ENCODE measurements around the gene TK1.

TK1 gene

DNA sequence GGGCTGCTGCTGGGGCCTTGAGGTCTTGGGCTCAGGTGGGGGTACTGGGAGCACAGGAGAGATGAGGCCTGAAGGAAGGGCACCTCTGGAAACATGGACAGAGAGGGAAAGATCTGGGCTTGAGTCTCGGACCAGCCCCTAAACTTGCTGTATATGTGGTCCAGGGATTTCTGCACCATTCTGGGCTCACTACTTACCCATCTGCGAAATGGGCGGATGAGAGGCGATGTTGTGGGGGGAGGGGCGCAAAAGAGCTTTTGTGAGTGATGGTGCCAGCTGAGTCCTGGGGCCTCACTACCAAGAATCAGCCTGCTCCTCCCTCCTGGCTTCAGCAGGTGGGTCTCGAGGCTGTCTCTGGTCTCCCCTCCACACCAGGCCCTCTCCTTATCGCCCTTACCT, 40.4 kb downstream of the TK1 start:
- no peak for DNase-seq (ENCODE audit: low read depth)
- H3K4me3 ChIP-seq (ENCODE audit: low read depth, low read length) = no peak overlapping the region
- TF ChIP-seq, protein P1, sequence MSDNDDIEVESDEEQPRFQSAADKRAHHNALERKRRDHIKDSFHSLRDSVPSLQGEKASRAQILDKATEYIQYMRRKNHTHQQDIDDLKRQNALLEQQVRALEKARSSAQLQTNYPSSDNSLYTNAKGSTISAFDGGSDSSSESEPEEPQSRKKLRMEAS (IDR thresholded peaks at IDR 0.05; ENCODE audit: low read depth, low read length) = no peak
- TF ChIP-seq MYC (IDR thresholded peaks at IDR 0.05; ENCODE audit: low read depth, low read length) (no peak), POLR2A (IDR thresholded peaks at IDR 0.05; ENCODE audit: extremely low read depth, insufficient read length) (no peak)
- TF ChIP-seq, protein P2, sequence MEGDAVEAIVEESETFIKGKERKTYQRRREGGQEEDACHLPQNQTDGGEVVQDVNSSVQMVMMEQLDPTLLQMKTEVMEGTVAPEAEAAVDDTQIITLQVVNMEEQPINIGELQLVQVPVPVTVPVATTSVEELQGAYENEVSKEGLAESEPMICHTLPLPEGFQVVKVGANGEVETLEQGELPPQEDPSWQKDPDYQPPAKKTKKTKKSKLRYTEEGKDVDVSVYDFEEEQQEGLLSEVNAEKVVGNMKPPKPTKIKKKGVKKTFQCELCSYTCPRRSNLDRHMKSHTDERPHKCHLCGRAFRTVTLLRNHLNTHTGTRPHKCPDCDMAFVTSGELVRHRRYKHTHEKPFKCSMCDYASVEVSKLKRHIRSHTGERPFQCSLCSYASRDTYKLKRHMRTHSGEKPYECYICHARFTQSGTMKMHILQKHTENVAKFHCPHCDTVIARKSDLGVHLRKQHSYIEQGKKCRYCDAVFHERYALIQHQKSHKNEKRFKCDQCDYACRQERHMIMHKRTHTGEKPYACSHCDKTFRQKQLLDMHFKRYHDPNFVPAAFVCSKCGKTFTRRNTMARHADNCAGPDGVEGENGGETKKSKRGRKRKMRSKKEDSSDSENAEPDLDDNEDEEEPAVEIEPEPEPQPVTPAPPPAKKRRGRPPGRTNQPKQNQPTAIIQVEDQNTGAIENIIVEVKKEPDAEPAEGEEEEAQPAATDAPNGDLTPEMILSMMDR (IDR thresholded peaks at IDR 0.05; ENCODE audit: low read depth, low read length) = no peak

DNA sequence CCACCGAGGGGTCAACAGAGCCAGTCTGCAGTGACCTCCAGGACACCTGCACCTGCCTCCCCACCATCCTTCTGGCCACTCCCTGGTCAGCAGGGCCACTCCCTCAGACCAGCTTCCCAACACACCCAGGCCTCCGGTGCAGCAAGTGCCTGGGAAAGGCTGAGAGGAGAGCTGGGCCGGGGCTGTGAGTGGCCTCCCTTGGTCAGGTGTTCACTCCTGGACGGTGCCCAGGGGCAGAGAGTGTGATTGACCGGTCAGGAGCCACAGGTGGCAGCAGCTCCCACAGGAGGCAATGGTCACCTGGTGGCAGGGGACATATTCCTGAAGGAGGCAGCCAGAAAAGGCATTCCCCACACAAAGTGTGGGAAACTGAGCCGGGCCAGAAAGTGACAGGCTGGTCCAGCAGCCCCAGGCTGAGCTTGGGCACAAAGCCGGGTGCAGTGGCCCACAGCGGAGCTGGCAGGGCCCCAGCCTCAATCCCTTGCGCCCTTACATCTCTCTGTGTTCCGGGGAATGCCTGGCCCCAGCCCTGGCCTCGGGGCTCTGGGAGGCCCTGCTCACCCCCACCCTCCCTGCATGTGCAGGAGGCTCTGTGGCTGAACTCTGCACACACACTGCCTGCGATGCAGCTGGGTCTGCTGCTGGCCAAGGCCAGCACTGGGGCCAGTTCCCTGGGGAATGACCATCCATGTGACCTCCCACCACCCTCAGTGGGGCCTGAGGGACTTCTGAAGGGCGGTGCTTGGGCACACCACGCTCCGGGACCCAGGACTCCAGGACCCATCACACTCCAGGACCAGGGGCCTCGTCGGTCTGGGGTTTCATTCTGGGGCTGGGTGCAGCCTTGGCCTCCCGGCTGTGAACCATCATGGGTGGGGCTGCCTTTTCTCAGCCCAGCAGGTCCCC, 41.9 kb downstream of the TK1 start:
- DNase-seq (ENCODE audit: low read depth) = no peak
- TF ChIP-seq POLR2A (IDR thresholded peaks at IDR 0.05; ENCODE audit: extremely low read depth, insufficient read length) (no peak), MYC (IDR thresholded peaks at IDR 0.05; ENCODE audit: low read depth, low read length) (no peak)
- TF ChIP-seq, protein P1 (IDR thresholded peaks at IDR 0.05; ENCODE audit: low read depth, low read length) = no peak
- TF ChIP-seq, protein P2 (IDR thresholded peaks at IDR 0.05; ENCODE audit: low read depth, low read length) = no peak
- no peak overlapping the region for H3K4me3 ChIP-seq (ENCODE audit: low read depth, low read length)

DNA sequence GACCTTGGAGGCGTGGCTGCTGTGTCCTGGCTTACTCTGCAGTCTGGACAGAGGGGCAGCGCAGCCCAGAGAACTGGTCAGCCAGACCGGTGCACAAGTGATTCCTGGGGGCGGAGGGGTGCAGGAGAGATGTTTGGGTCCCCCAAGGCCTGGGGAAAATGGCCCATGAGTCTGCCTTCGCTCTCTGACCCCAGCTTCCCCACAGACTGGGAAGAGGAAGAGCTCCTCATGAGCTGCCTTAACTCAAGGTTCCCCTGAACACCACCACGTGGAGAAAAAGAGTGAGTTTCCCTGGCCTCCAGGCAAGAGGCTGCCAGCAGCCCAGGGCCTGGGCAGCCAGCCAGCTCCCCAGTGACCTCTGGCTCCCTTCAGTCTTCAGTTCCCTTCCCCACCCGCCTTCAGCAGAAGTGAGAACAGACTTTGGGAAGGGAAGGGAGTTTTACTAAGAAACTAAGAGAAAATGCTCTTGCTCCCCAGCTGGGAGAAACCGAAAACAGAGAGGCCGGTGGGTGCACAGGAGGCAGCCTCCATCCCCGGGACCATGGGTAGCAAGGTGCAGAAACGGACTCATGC, 42.6 kb downstream of the TK1 start:
- DNase-seq (ENCODE audit: low read depth) = peak; percentile 73
- no peak overlapping the region for H3K4me3 ChIP-seq (ENCODE audit: low read depth, low read length)
- TF ChIP-seq, protein P2 (IDR thresholded peaks at IDR 0.05; ENCODE audit: low read depth, low read length) = no peak
- TF ChIP-seq, protein P1 (IDR thresholded peaks at IDR 0.05; ENCODE audit: low read depth, low read length) = no peak
- TF ChIP-seq POLR2A (IDR thresholded peaks at IDR 0.05; ENCODE audit: extremely low read depth, insufficient read length) (no peak), MYC (IDR thresholded peaks at IDR 0.05; ENCODE audit: low read depth, low read length) (no peak)

DNA sequence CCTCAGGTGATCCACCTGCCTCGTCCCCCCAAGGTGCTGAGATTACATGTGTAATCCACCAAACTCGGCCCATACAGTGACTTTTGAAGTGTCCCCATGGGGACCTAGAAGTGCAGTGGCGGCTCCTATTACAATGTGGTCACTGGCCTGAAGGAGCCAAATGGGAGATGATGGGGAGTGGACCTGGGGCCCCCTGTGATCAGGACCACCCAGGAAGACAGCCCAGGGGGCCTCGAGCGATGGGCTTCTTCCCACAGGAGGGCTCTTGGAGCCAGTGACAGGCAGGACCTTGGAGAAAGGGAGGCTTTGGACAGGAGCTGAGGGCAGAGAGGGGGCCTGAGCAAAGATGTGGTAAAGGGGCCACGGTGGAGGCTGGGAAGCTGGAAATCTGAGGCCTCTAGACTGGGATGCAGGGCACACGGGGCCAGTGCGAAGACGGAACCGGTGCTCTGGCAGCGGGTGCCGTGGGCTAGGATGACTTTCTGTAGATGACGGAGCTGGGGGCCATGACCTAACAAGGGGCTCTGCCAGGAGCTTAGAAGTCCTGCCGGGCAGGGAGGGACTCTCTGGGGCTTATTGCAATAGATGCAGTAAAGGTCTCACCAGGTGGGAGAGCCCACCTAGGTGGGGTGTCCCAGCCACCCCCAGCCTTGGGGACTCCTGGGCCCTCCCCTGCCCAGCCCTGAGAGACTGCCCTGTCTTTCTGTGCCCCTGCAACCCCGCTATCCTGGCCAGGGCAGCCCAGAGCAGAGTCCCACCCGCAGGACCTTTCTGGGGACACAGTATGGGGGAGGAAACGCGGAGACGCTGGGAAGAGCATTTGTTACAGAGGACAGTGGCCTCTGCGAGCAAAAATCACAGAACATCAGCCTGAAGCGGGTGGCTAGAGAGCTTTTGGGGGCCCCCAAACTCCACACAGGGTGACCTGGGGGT, 43.4 kb downstream of the TK1 start:
- DNase-seq (ENCODE audit: low read depth) = no peak
- TF ChIP-seq MYC (IDR thresholded peaks at IDR 0.05; ENCODE audit: low read depth, low read length) (no peak), POLR2A (IDR thresholded peaks at IDR 0.05; ENCODE audit: extremely low read depth, insufficient read length) (no peak)
- TF ChIP-seq, protein P2 (IDR thresholded peaks at IDR 0.05; ENCODE audit: low read depth, low read length) = no peak
- TF ChIP-seq, protein P1 (IDR thresholded peaks at IDR 0.05; ENCODE audit: low read depth, low read length) = no peak
- H3K4me3 ChIP-seq (ENCODE audit: low read depth, low read length) = no peak overlapping the region

DNA sequence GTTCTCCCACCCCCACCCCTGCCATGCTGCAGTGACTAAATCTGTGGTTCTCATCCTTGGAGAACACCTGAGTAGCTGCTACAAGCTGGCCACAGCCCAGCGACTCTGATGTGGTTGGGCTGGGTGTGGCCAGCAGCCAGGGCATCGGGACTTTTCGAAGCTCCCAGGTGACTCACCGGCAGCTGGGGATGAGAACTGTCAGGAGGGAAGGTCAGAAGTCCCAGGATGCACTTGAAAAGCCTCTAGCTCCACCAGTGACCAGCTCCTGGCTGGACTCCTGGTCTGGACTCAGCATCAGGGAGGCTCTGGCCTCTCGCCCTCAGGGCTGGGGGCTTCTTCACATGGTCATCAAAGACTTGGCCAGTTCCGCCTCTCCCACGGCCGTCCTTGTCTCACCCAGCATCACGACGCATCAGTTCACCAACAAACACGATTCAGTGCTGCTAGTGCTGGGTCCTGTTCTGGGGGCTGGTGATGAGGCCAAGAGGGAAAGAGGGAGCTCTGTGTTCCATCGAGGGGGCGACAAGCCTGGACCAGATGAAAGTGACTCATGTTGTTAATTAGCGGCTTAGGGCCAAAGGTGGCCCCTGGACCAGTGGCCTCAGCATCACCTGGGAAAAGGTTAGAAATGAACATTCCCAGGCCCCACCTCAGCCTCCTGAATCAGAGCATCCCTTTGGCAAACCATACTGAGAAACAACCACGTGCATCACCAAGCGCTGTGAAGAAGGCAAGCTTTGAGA, 44.6 kb downstream of the TK1 start:
- H3K4me3 ChIP-seq (ENCODE audit: low read depth, low read length) = no peak overlapping the region
- TF ChIP-seq MYC (IDR thresholded peaks at IDR 0.05; ENCODE audit: low read depth, low read length) (no peak), POLR2A (IDR thresholded peaks at IDR 0.05; ENCODE audit: extremely low read depth, insufficient read length) (no peak)
- TF ChIP-seq, protein P2 (IDR thresholded peaks at IDR 0.05; ENCODE audit: low read depth, low read length) = no peak
- TF ChIP-seq, protein P1 (IDR thresholded peaks at IDR 0.05; ENCODE audit: low read depth, low read length) = no peak
- no peak for DNase-seq (ENCODE audit: low read depth)

Measured in NB4 (cell line).